HepG2 (cell line): ENCODE measurements around the gene ZNFX1. TPM values are rescaled to one million over a fixed set of nuclear protein-coding genes. Genes with fewer than 3 reads are reported as not detected.

ENCODE experiments used
- ATAC-seq: fragments of 200-7000 bp; cut with Tn5 transposase; 3 replicates; pipeline ENCODE4 v1.9.1; 2020; ENCODE audit warnings: mild to moderate bottlenecking, moderate library complexity
- BruUV-seq: library from RNA; stranded (reverse); fragments of 400-500 nt; replicated peaks from 2 replicates; lab custom pipeline; 2021; lab: Mats Ljungman, UMichigan
- CTCF ChIA-PET: fragments of 300-600 bp; formaldehyde crosslinking; extraction: SDS; loops from one replicate; lab custom pipeline; 2021; ENCODE audit warnings: low total read pairs, inconsistent platforms, low intra/inter-chr PET ratio; lab: Yijun Ruan, JAX
- POLR2A ChIA-PET: fragments of 350-600 bp; sonication (Branson Sonifier 250); formaldehyde crosslinking; loops from one replicate; lab custom pipeline; 2020; ENCODE audit warnings: antibody characterized with exemption, inconsistent platforms; lab: Yijun Ruan, JAX
- DNase-seq: peaks from one replicate; pipeline ENCODE4 v3.0.0-alpha.2; 2015; ENCODE audit warnings: low spot score
- FAIRE-seq: peaks from 3 replicates; lab custom pipeline; 2011; peaks lifted over from hg19 to GRCh38; lab: Jason Lieb, UNC
- H2AFZ ChIP-seq: one replicate; pipeline ENCODE4 v1.6.1; 2011; ENCODE audit warnings: low read length, inconsistent platforms
- H3K27ac ChIP-seq: fragments of 300-600 bp; 3 replicates; pipeline ENCODE4 v1.8.0; 2011; ENCODE audit warnings: mixed run types, mild to moderate bottlenecking, mixed read lengths, low read length, inconsistent platforms; ENCODE audit not compliant: insufficient read depth; ENCODE audit errors: extremely low read length
- H3K27me3 ChIP-seq, 2 experiments: fragments of 200-600 bp in 1 of 2; 2 replicates in 1 of 2; 3 replicates in 1 of 2; pipeline versions ENCODE4 v1.6.0 to v1.8.0; 2011; ENCODE audit warnings: low read length in 2 of 2, mild to moderate bottlenecking in 2 of 2, moderate library complexity in 2 of 2, inconsistent platforms in 1 of 2; ENCODE audit not compliant: insufficient read depth in 2 of 2, control insufficient read depth in 1 of 2
- H3K36me3 ChIP-seq, 2 experiments: fragments of 200-600 bp in 1 of 2; replicated peaks in 1 of 2; 2 replicates in 1 of 2; 3 replicates in 1 of 2; pipeline versions ENCODE4 v1.5.1 to v1.8.0; 2011; ENCODE audit warnings: low read length in 2 of 2, inconsistent platforms in 1 of 2; ENCODE audit not compliant: insufficient read depth in 2 of 2, control insufficient read depth in 1 of 2
- H3K4me1 ChIP-seq: 2 replicates; pipeline ENCODE4 v1.5.1; 2012; ENCODE audit warnings: low read length, inconsistent platforms; ENCODE audit not compliant: insufficient read depth
- H3K4me2 ChIP-seq: 2 replicates; pipeline ENCODE4 v1.6.0; 2011; ENCODE audit warnings: low read depth, low read length, inconsistent platforms
- H3K4me3 ChIP-seq, 3 experiments: fragments of 200-600 bp in 1 of 3; sonication (generic), shearing (Covaris generic) in 1 of 3; replicated peaks in 1 of 3; 2 replicates each; pipeline ENCODE4 v1.5.1; 2011 to 2016; ENCODE audit warnings: low read length in 3 of 3, inconsistent platforms in 2 of 3, low read depth in 2 of 3, mild to moderate bottlenecking in 2 of 3, control low read depth in 1 of 3, mixed read lengths in 1 of 3; ENCODE audit not compliant: insufficient read depth in 1 of 3
- H3K79me2 ChIP-seq: one replicate; pipeline ENCODE4 v1.6.1; 2011; ENCODE audit warnings: low read length, inconsistent platforms; ENCODE audit not compliant: insufficient read depth
- H3K9ac ChIP-seq: 2 replicates; pipeline ENCODE4 v1.6.0; 2011; ENCODE audit warnings: mild to moderate bottlenecking, low read depth, low read length, inconsistent platforms; ENCODE audit not compliant: insufficient read depth
- H3K9me3 ChIP-seq: 2 replicates; pipeline ENCODE4 v1.5.1; 2012; ENCODE audit warnings: mild to moderate bottlenecking, low read length
- H4K20me1 ChIP-seq: 2 replicates; pipeline ENCODE4 v1.6.0; 2011; ENCODE audit warnings: inconsistent platforms, mild to moderate bottlenecking, low read length, moderate library complexity; ENCODE audit not compliant: insufficient read depth
- AGO2 ChIP-seq: fragments of 200-400 bp; formaldehyde crosslinking; optimal IDR thresholded peaks from 2 replicates; pipeline ENCODE3; 2017; ENCODE audit warnings: mild to moderate bottlenecking, low read depth, low read length, moderate library complexity
- DRAP1 ChIP-seq: IDR thresholded peaks from 2 replicates; pipeline ENCODE4 v1.6.1; 2016; ENCODE audit warnings: missing genetic modification reagents, missing compliant biosample characterization
- FLYWCH1 ChIP-seq: sonication (generic); formaldehyde crosslinking; IDR thresholded peaks from 2 replicates; pipeline ENCODE4 v1.8.1; 2023; ENCODE audit warnings: mild to moderate bottlenecking, missing genetic modification reagents
- FOXP1 ChIP-seq, 2 experiments: fragments of 450-650 bp in 1 of 2; IDR thresholded peaks; 2 replicates each; pipeline ENCODE4 v1.6.1; 2017 to 2018; ENCODE audit warnings: antibody characterized with exemption in 1 of 2
- HNRNPLL ChIP-seq: fragments of 200-400 bp; formaldehyde crosslinking; IDR thresholded peaks from 2 replicates; pipeline ENCODE4 v1.6.1; 2017; ENCODE audit warnings: mild to moderate bottlenecking, low read depth, low read length; ENCODE audit not compliant: poor library complexity, severe bottlenecking
- KDM1A ChIP-seq: IDR thresholded peaks from 2 replicates; pipeline ENCODE4 v1.6.1; 2016; ENCODE audit warnings: missing compliant biosample characterization
- SIX4 ChIP-seq: sonication (generic); formaldehyde crosslinking; IDR thresholded peaks from 2 replicates; pipeline ENCODE4 v1.4.0; 2020; ENCODE audit warnings: missing genetic modification reagents
- SMYD3 ChIP-seq: sonication (generic); formaldehyde crosslinking; IDR thresholded peaks from 2 replicates; pipeline ENCODE4 v1.8.1; 2023; ENCODE audit warnings: mild to moderate bottlenecking, missing genetic modification reagents
- TEF ChIP-seq: sonication (generic); formaldehyde crosslinking; IDR thresholded peaks from 2 replicates; pipeline ENCODE4 v1.5.0; 2020; ENCODE audit warnings: missing genetic modification reagents
- TMF1 ChIP-seq: sonication (generic); formaldehyde crosslinking; IDR thresholded peaks from 2 replicates; pipeline ENCODE4 v1.8.1; 2022; ENCODE audit warnings: low read depth, missing genetic modification reagents
- ZC3H4 ChIP-seq: sonication (generic); formaldehyde crosslinking; IDR thresholded peaks from 2 replicates; pipeline ENCODE4 v1.4.0; 2020; ENCODE audit warnings: missing genetic modification reagents, borderline replicate concordance
- ZFP36 ChIP-seq: fragments of 150-350 bp; IDR thresholded peaks from 2 replicates; pipeline ENCODE4 v1.6.1; 2018; ENCODE audit warnings: borderline replicate concordance, low read length, low read depth; ENCODE audit not compliant: partially characterized antibody
- ZNF224 ChIP-seq: sonication (generic); formaldehyde crosslinking; IDR thresholded peaks from 2 replicates; pipeline ENCODE4 v1.5.0; 2020; ENCODE audit warnings: mild to moderate bottlenecking, missing genetic modification reagents
- ZNF501 ChIP-seq: sonication (generic); formaldehyde crosslinking; IDR thresholded peaks from 2 replicates; pipeline ENCODE4 v1.5.1; 2020; ENCODE audit warnings: mild to moderate bottlenecking, moderate library complexity, missing genetic modification reagents
- ZNF580 ChIP-seq: IDR thresholded peaks from 2 replicates; pipeline ENCODE4 v1.6.1; 2016; ENCODE audit warnings: low read depth, borderline replicate concordance
- ZNF703 ChIP-seq: sonication (generic); formaldehyde crosslinking; IDR thresholded peaks from 2 replicates; pipeline ENCODE4 v1.5.1; 2020; ENCODE audit warnings: missing genetic modification reagents, mild to moderate bottlenecking, moderate library complexity, borderline replicate concordance
- ZNF724P ChIP-seq: sonication (generic); formaldehyde crosslinking; IDR thresholded peaks from 2 replicates; pipeline ENCODE4 v1.8.0; 2022; ENCODE audit warnings: missing genetic modification reagents, borderline replicate concordance
- WGBS: methylation state at CpG from one replicate; pipeline ENCODE4 v1.1.6; 2017; ENCODE audit warnings: low lambda C conversion rate; 5-methylcytosine and 5-hydroxymethylcytosine counted together
- in situ Hi-C: cut with HindIII; loops from 2 replicates; pipeline ENCODE4 v1.10.0; 2017; ENCODE audit warnings: low pct_unique_long_range_greater_than_20kb; ENCODE audit not compliant: extremely low pct_ligation_motif_present
- intact Hi-C: fragments of 100-400 bp; cut with micrococcal nuclease; formaldehyde crosslinking; loops from one replicate; pipeline ENCODE4 v1.10.0; 2022; ENCODE audit not compliant: unreplicated experiment
- polyA plus RNA-seq, 8 experiments: library from polyadenylated mRNA; depleted of rRNA in 3 of 8; stranded (reverse) in 7 of 8; unstranded in 1 of 8; fragments of >200 nt; fragmentation: Illumina TruSeq in 4 of 8; extraction: Trizol in 4 of 8; gene quantifications; 2 replicates each; pipeline versions ENCODE4 v1.2.1 to v1.2.3, GENCODE V29; 2011 to 2016; ENCODE audit warnings: low read depth in 4 of 8, missing spikeins in 1 of 8, mixed read lengths in 1 of 8; ENCODE audit not compliant: insufficient read depth in 1 of 8
- total RNA-seq, 5 experiments: library from RNA; depleted of rRNA; stranded (reverse); fragments of >200 nt; fragmentation: Illumina TruSeq; extraction: Trizol; gene quantifications; 2 replicates each; pipeline ENCODE4 v1.2.3, GENCODE V29; 2016; ENCODE audit warnings: low read depth in 1 of 5
- TF ChIP-seq, protein P1 (sequence below): sonication (generic); formaldehyde crosslinking; IDR thresholded peaks from 2 replicates; pipeline ENCODE4 v1.4.0; 2020; ENCODE audit warnings: missing genetic modification reagents, borderline replicate concordance
- TF ChIP-seq, protein P2 (sequence below): sonication (generic); formaldehyde crosslinking; IDR thresholded peaks from 2 replicates; pipeline ENCODE4 v1.5.1; 2020; ENCODE audit warnings: mild to moderate bottlenecking, missing genetic modification reagents, borderline replicate concordance

The ZNFX1 gene
- total and polyA plus RNA-seq, 2 of the 13 experiments (the other 11 are each of a cell fraction or from before 2014, with no cell fraction given) = 2.9 to 11.1 TPM

GRCh38 chr20:49261173-49261572 is 16.7 kb downstream of the ZNFX1 start (continued):
- TF ChIP-seq, protein P1, sequence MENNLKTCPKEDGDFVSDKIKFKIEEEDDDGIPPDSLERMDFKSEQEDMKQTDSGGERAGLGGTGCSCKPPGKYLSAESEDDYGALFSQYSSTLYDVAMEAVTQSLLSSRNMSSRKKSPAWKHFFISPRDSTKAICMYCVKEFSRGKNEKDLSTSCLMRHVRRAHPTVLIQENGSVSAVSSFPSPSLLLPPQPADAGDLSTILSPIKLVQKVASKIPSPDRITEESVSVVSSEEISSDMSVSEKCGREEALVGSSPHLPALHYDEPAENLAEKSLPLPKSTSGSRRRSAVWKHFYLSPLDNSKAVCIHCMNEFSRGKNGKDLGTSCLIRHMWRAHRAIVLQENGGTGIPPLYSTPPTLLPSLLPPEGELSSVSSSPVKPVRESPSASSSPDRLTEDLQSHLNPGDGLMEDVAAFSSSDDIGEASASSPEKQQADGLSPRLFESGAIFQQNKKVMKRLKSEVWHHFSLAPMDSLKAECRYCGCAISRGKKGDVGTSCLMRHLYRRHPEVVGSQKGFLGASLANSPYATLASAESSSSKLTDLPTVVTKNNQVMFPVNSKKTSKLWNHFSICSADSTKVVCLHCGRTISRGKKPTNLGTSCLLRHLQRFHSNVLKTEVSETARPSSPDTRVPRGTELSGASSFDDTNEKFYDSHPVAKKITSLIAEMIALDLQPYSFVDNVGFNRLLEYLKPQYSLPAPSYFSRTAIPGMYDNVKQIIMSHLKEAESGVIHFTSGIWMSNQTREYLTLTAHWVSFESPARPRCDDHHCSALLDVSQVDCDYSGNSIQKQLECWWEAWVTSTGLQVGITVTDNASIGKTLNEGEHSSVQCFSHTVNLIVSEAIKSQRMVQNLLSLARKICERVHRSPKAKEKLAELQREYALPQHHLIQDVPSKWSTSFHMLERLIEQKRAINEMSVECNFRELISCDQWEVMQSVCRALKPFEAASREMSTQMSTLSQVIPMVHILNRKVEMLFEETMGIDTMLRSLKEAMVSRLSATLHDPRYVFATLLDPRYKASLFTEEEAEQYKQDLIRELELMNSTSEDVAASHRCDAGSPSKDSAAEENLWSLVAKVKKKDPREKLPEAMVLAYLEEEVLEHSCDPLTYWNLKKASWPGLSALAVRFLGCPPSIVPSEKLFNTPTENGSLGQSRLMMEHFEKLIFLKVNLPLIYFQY = no peak
- TF ChIP-seq, protein P2, sequence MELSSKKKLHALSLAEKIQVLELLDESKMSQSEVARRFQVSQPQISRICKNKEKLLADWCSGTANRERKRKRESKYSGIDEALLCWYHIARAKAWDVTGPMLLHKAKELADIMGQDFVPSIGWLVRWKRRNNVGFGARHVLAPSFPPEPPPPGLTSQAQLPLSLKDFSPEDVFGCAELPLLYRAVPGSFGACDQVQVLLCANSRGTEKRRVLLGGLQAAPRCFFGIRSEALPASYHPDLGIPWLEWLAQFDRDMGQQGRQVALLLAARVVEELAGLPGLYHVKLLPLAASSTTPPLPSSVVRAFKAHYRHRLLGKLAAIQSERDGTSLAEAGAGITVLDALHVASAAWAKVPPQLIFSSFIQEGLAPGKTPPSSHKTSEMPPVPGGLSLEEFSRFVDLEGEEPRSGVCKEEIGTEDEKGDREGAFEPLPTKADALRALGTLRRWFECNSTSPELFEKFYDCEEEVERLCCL (CRISPR knock-in tag) = no peak
- no peak for TF ChIP-seq AGO2
- TF ChIP-seq ZFP36 = no peak
- TF ChIP-seq SIX4 (CRISPR knock-in tag) = no peak
- TF ChIP-seq ZNF703 (CRISPR knock-in tag) = no peak
- TF ChIP-seq KDM1A = no peak
- TF ChIP-seq SMYD3 = no peak
- TF ChIP-seq HNRNPLL = no peak

DNA sequence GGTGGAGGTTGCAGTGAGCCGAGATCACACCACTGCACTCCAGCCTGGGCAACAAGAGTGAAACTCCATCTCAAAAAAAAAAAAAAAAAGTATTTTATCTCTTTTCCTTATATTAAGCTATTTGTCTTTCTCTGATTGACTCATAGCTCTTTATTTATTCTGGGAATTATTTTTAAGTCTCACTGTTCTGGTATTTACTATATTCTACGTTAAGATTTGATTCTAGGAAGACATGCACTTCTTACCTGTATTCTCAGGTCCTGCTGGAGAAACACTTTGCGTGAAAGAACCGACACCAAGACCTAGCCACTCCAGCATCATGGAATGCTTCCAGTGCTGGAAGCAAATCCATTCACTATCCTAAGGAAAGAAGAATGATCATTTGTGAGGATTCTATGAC is 17.6 kb downstream of the ZNFX1 start:
- FAIRE-seq = no peak
- Histone ChIP-seq H3K4me2 (no peak overlapping the region), H3K27ac (no peak overlapping the region), H3K79me2 (no peaks in the 10 kb centered on the region), H3K36me3 (peaks cover 55 to 67% of the 10 kb centered on the region in 2 experiments), H3K9me3 (no peaks in the 10 kb centered on the region), H3K9ac (no peak overlapping the region), H2AFZ (no peak overlapping the region), H3K4me3 (no peak overlapping the region), H3K27me3 (no peaks in the 10 kb centered on the region), H4K20me1 (no peaks in the 10 kb centered on the region), H3K4me1 (peaks cover 17% of the 10 kb centered on the region)
- 96% methylated on average over 4 of the region's 4 CpGs for WGBS
- BruUV-seq = no TSS peak
- no peak for ATAC-seq
- DNase-seq = no peak
- in situ Hi-C loops = no loop called here
- POLR2A ChIA-PET = interaction anchor here (1.0 kb wide), 1 partner anchor 137 kb away, joined by 3 read pairs; no protein-coding TSS in a partner anchor
- intact Hi-C loops = no loop called here
- CTCF ChIA-PET = no interaction called here
- TF ChIP-seq DRAP1 (CRISPR knock-in tag) (no peak), ZNF501 (CRISPR knock-in tag) (no peak), ZNF580 (CRISPR knock-in tag) (no peak), ZNF724P (no peak), FLYWCH1 (no peak), TEF (CRISPR knock-in tag) (no peak), FOXP1 (IDR thresholded peaks at IDR 0.05) (no peak), FOXP1 (CRISPR knock-in tag; IDR thresholded peaks at IDR 0.05) (no peak), TMF1 (CRISPR knock-in tag) (no peak), ZC3H4 (no peak), ZNF224 (CRISPR knock-in tag) (no peak)
